ENCODE data around the gene ABR. TPM values are rescaled to one million over a fixed set of nuclear protein-coding genes. Genes with fewer than 3 reads are reported as not detected.
"Not testable (repeated sequence)": the region's sequence is repeated elsewhere in the genome, so short reads cannot be mapped to it uniquely, and the experiment has no call there.

Gene ABR
- total and polyA plus RNA-seq, 2 donors = 17.7 to 37.6 TPM

DNA sequence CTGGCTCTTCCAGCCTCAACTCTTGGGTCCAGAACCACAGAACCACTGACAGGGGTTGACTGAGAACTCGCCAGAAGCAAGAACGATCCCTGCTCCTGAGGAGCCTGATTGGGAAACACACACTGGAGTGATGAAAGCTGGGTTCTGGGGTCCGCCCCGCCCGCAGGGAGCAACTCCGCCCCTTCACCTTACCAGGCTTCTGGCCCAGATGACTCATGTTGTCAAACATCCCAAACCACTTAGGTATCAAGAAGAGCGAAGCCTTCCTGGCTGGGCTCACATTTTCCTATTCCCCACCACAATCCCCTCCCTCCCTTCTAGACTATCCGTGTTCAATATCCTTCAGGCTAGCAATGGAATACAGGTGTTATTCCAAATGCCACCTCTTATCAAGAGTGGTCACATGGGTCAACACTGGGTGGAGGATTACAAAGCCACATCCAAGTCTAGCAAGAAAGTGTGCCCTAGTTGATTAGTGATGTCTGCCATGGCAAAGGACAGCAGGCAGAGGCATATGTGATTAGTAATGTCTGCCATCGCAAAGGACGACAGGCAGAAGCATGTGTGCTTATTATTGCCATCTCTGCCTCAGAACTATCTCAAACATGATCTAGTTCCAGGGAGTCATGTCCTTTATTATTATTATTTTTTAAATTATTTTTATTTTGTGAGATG lies 112.4 kb downstream of the ABR start:
- no peak overlapping the region for H3K27ac ChIP-seq (ENCODE audit: low read depth in 1 of 2, low read length in 1 of 2)
- peaks cover 2 to 10% of the 10 kb centered on the region in 2 donors for H3K9me3 ChIP-seq (ENCODE audit: control insufficient read depth in 2 of 2, insufficient read depth in 1 of 2, low read length in 1 of 2)
- no peaks in the 10 kb centered on the region for H3K4me1 ChIP-seq (ENCODE audit: control insufficient read depth in 2 of 2, insufficient read depth in 2 of 2, low read length in 2 of 2)
- no peaks in the 10 kb centered on the region for H3K27me3 ChIP-seq (ENCODE audit: control insufficient read depth in 2 of 2, insufficient read depth in 1 of 2, low read length in 1 of 2)
- 97% methylated on average over 10 of the region's 10 CpGs for WGBS
- peaks cover 32 to 53% of the 10 kb centered on the region in 2 donors for H3K36me3 ChIP-seq (ENCODE audit: control insufficient read depth in 2 of 2, insufficient read depth in 2 of 2, low read length in 1 of 2)
- DNase-seq (ENCODE audit: low read depth in 6 of 9, low spot score in 9 of 9) = no peak
- H3K4me3 ChIP-seq (ENCODE audit: low read length in 2 of 2) = no peak overlapping the region

DNA sequence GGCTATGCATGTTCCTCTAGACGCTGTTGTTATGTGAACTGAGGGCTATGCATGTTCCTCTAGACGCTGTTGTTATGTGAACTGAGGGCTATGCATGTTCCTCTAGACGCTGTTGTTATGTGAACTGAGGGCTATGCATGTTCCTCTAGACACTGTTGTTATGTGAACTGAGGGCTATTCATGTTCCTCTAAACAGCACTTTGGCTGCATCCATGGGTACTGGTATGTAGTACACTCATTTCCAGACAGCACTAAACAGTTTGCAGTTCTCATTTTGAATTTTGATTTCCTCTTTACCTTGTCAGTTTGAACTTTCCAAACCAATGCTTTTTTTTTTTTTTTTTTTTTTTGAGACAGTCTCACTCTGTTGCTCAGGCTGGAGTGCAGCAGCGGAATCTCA lies 114.4 kb downstream of the ABR start:
- peaks cover 27 to 44% of the 10 kb centered on the region in 2 donors for H3K36me3 ChIP-seq (ENCODE audit: control insufficient read depth in 2 of 2, insufficient read depth in 2 of 2, low read length in 1 of 2)
- WGBS = 49% methylated on average over 2 of the region's 4 CpGs
- not testable (repeated sequence) for H3K4me1 ChIP-seq (ENCODE audit: control insufficient read depth in 2 of 2, insufficient read depth in 2 of 2, low read length in 2 of 2)

DNA sequence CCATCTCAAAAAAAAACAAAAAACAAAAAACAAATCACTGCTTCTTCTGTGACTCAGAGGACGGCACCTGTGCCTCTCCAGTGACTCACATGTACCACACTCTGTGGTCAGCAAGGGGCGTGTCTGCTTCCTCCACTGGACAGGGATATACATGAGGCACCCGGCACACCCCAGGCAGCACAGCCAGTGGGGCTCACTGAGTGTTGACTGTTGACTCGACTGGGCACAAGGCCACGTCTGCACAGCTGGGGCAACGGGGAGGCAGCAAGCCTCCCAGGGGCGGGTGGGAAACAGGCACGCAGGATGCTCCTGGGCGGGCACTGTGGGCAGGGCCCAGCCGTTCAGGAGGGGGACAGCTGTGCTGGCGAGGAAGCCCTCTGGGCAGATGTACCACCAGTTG lies 118.8 kb downstream of the ABR start:
- no peak for DNase-seq (ENCODE audit: low read depth in 6 of 9, low spot score in 9 of 9)
- H3K9me3 ChIP-seq (ENCODE audit: control insufficient read depth in 2 of 2, insufficient read depth in 1 of 2, low read length in 1 of 2) = peaks cover 0 to 4% of the 10 kb centered on the region in 2 donors
- H3K4me3 ChIP-seq (ENCODE audit: low read length in 2 of 2) = no peak overlapping the region
- peaks cover 0 to 2% of the 10 kb centered on the region in 2 donors for H3K4me1 ChIP-seq (ENCODE audit: control insufficient read depth in 2 of 2, insufficient read depth in 2 of 2, low read length in 2 of 2)
- H3K36me3 ChIP-seq (ENCODE audit: control insufficient read depth in 2 of 2, insufficient read depth in 2 of 2, low read length in 1 of 2) = peaks cover 16 to 41% of the 10 kb centered on the region in 2 donors
- no peak overlapping the region for H3K27ac ChIP-seq (ENCODE audit: low read depth in 1 of 2, low read length in 1 of 2)
- 93% methylated on average over 11 of the region's 11 CpGs for WGBS
- H3K27me3 ChIP-seq (ENCODE audit: control insufficient read depth in 2 of 2, insufficient read depth in 1 of 2, low read length in 1 of 2) = no peaks in the 10 kb centered on the region

More for the DNA sequence above, 114.4 kb downstream of the ABR start:
- not testable (repeated sequence) for H3K27me3 ChIP-seq (ENCODE audit: control insufficient read depth in 2 of 2, insufficient read depth in 1 of 2, low read length in 1 of 2); DNase-seq (ENCODE audit: low read depth in 6 of 9, low spot score in 9 of 9); H3K4me3 ChIP-seq (ENCODE audit: low read length in 2 of 2); H3K27ac ChIP-seq (ENCODE audit: low read depth in 1 of 2, low read length in 1 of 2)
- H3K9me3 ChIP-seq (ENCODE audit: control insufficient read depth in 2 of 2, insufficient read depth in 1 of 2, low read length in 1 of 2) = peaks cover 2 to 10% of the 10 kb centered on the region in 2 donors

DNA sequence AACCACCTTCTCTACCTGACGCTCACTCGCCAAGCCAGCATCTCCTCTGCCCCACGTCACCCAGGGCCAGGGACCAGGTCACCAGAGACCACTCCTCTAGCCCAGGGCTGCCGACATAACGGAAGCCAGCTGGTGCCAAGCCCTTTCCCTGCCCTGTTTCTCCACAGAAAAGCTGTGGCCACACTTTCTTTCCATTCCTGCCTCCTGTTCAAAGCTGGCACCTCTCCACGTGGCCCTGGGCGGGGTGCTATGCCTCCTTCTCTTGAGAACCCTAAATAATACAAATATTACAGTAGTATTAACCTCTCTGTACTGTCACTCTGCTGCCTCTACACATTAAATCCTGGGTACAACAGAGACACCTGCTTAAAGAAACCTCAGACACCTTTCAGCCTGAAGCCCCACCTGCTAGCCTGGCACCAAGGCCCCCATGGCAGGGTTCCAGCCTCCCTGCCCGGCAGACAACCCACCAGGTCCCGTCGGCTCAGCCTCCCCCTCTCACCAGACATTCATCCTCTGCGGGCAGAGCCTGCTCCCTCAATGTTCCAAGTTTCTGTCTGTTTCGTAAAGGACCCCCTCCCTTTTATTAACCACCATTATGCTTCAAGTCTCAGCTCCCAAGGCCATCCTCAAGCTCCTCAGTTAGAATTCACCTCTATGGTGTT lies 120.5 kb downstream of the ABR start:
- over 99% methylated on average over 12 of the region's 12 CpGs for WGBS
- Histone ChIP-seq H3K4me3 (ENCODE audit: low read length in 2 of 2) (no peak overlapping the region), H3K4me1 (ENCODE audit: control insufficient read depth in 2 of 2, insufficient read depth in 2 of 2, low read length in 2 of 2) (peaks cover 0 to 2% of the 10 kb centered on the region in 2 donors), H3K27ac (ENCODE audit: low read depth in 1 of 2, low read length in 1 of 2) (no peak overlapping the region), H3K9me3 (ENCODE audit: control insufficient read depth in 2 of 2, insufficient read depth in 1 of 2, low read length in 1 of 2) (no peaks in the 10 kb centered on the region), H3K36me3 (ENCODE audit: control insufficient read depth in 2 of 2, insufficient read depth in 2 of 2, low read length in 1 of 2) (peaks cover 17 to 38% of the 10 kb centered on the region in 2 donors), H3K27me3 (ENCODE audit: control insufficient read depth in 2 of 2, insufficient read depth in 1 of 2, low read length in 1 of 2) (no peaks in the 10 kb centered on the region)
- no peak for DNase-seq (ENCODE audit: low read depth in 6 of 9, low spot score in 9 of 9)

DNA sequence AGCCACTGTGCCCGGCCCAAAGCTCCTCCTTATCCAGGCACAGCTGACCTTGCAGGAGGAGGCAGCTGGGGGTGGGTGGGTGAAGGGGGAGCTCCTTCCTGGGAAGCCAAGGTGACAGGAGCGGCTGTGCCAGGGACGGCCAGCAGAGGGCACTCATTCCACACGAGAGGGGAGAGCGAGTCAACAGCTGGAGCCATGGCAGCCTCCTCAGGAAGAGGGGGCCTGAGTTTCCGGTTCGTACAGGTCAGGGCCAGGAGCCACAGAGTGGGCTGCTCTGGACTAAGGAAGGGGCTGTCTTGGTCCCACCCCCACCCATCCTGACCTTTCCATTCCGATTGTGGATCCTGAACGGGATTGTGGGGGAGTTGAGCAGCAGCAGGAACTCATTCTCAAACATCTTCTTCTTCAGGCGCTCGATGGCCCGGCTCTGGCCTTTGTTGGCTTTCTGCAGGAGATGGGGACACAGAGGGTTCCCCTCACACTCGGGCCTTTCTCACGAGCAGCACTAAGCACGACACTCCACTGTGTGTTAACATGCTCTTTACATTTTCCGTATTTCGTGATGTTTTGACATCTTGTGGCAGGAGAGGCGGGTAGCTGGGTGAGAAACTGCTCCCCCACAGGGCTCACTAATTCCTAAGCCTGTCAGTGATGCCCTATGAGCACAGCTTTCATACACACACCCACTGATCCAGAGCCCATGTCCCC lies 121.2 kb downstream of the ABR start:
- Histone ChIP-seq H3K4me3 (ENCODE audit: low read length in 2 of 2) (no peak overlapping the region), H3K27ac (ENCODE audit: low read depth in 1 of 2, low read length in 1 of 2) (no peak overlapping the region), H3K27me3 (ENCODE audit: control insufficient read depth in 2 of 2, insufficient read depth in 1 of 2, low read length in 1 of 2) (no peaks in the 10 kb centered on the region), H3K9me3 (ENCODE audit: control insufficient read depth in 2 of 2, insufficient read depth in 1 of 2, low read length in 1 of 2) (no peaks in the 10 kb centered on the region), H3K4me1 (ENCODE audit: control insufficient read depth in 2 of 2, insufficient read depth in 2 of 2, low read length in 2 of 2) (peaks cover 0 to 2% of the 10 kb centered on the region in 2 donors), H3K36me3 (ENCODE audit: control insufficient read depth in 2 of 2, insufficient read depth in 2 of 2, low read length in 1 of 2) (peaks cover 23 to 45% of the 10 kb centered on the region in 2 donors)
- DNase-seq (ENCODE audit: low read depth in 6 of 9, low spot score in 9 of 9) = peak in 5 of 9 donors; percentile 3 to 29 (median 25)
- WGBS = 91% methylated on average over 18 of the region's 18 CpGs

DNA sequence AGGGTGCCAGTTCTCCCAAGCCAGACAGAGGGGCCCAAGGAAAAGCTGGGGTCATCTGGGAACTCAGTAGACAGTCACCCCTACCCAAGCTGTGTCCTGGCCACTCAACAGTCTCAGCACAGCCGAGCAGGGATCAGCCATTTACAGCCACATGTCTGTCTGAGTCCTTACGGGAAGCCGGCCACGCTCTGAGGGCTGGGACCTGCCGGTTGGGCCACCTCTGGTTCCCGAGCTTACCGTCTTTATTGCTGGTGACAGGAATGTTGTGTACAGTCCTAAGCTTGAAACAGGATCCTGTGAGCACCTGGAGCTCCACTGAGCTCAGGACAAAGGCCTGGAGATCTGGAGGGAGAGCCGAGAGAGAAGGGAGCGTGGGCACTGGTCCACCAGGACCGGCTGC lies 123.0 kb downstream of the ABR start:
- 94% methylated on average over 10 of the region's 10 CpGs for WGBS
- Histone ChIP-seq H3K36me3 (ENCODE audit: control insufficient read depth in 2 of 2, insufficient read depth in 2 of 2, low read length in 1 of 2) (peaks cover 19 to 41% of the 10 kb centered on the region in 2 donors), H3K4me1 (ENCODE audit: control insufficient read depth in 2 of 2, insufficient read depth in 2 of 2, low read length in 2 of 2) (peaks cover 0 to 2% of the 10 kb centered on the region in 2 donors), H3K4me3 (ENCODE audit: low read length in 2 of 2) (no peak overlapping the region), H3K27ac (ENCODE audit: low read depth in 1 of 2, low read length in 1 of 2) (no peak overlapping the region), H3K9me3 (ENCODE audit: control insufficient read depth in 2 of 2, insufficient read depth in 1 of 2, low read length in 1 of 2) (no peaks in the 10 kb centered on the region), H3K27me3 (ENCODE audit: control insufficient read depth in 2 of 2, insufficient read depth in 1 of 2, low read length in 1 of 2) (no peaks in the 10 kb centered on the region)
- DNase-seq (ENCODE audit: low read depth in 6 of 9, low spot score in 9 of 9) = no peak

DNA sequence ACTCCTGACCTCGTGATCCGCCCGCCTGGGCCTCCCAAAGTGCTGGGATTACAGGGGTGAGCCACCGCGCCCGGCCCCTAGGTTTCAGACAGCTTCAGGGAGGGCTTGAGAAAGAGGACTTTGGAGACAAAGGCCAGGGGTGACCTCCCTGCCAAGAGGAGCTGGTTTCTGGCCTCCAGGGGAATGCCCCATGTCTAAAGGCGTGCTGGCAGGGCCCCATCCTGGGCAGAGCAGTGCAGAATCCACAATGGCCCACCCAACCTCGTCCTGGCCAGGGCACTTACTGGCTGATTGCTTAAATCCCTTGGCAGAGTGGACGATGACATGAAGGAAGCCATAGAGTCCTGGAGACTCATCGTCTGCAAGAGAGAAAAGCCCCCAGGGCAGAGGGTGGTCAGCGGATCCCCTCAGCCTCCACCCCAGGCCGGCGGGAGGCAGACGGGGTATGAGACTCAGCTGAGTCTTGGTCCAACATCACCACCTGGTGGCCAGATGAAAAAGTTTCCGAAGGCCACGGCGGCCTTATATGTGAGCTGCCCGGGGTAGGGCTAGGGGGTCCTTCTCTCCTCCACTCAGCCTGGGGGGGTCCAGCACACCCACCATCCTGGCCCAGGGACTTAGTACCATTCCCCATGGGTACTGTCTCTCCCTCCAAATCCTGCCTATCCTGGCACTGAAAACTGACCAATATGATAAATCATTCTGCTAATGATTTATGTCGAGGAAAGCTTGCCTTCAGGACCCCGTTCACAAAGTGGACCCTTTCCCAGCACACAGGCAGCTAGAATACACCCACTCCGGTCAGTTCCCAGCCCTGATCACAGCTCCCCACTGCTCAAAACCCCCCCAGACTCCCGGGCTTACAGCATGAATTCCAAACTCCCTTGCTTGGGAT lies 123.8 kb downstream of the ABR start:
- DNase-seq (ENCODE audit: low read depth in 6 of 9, low spot score in 9 of 9) = peak in 8 of 9 donors; percentile 4 to 59 (median 37)
- WGBS = 80% methylated on average over 22 of the region's 22 CpGs
- Histone ChIP-seq H3K4me3 (ENCODE audit: low read length in 2 of 2) (no peak overlapping the region), H3K27ac (ENCODE audit: low read depth in 1 of 2, low read length in 1 of 2) (no peak overlapping the region), H3K36me3 (ENCODE audit: control insufficient read depth in 2 of 2, insufficient read depth in 2 of 2, low read length in 1 of 2) (peaks cover 19 to 39% of the 10 kb centered on the region in 2 donors), H3K4me1 (ENCODE audit: control insufficient read depth in 2 of 2, insufficient read depth in 2 of 2, low read length in 2 of 2) (peaks cover 0 to 2% of the 10 kb centered on the region in 2 donors), H3K9me3 (ENCODE audit: control insufficient read depth in 2 of 2, insufficient read depth in 1 of 2, low read length in 1 of 2) (no peaks in the 10 kb centered on the region), H3K27me3 (ENCODE audit: control insufficient read depth in 2 of 2, insufficient read depth in 1 of 2, low read length in 1 of 2) (no peaks in the 10 kb centered on the region)

DNA sequence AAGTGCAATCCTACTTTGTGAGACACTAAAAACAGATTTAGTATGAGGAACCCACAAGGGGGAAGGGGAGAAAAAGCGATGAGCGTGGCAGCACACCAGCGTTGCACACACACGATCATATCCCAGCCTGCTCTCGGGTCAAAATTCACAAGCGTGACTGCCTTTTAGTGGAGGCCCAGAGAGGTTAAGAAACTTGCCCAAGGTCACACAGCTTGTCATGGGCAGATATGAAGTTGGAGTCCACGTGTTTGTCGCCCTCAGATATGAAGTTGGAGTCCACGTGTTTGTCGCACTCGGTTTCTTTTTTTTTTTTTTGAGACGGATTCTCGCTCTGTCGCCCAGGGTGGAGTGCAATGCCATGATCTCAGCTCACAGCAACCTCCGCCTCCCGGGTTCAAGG lies 124.5 kb downstream of the ABR start:
- 92% methylated on average over 16 of the region's 16 CpGs for WGBS
- Histone ChIP-seq H3K36me3 (ENCODE audit: control insufficient read depth in 2 of 2, insufficient read depth in 2 of 2, low read length in 1 of 2) (peaks cover 19 to 42% of the 10 kb centered on the region in 2 donors), H3K27ac (ENCODE audit: low read depth in 1 of 2, low read length in 1 of 2) (no peak overlapping the region), H3K4me3 (ENCODE audit: low read length in 2 of 2) (no peak overlapping the region), H3K27me3 (ENCODE audit: control insufficient read depth in 2 of 2, insufficient read depth in 1 of 2, low read length in 1 of 2) (no peaks in the 10 kb centered on the region), H3K9me3 (ENCODE audit: control insufficient read depth in 2 of 2, insufficient read depth in 1 of 2, low read length in 1 of 2) (no peaks in the 10 kb centered on the region), H3K4me1 (ENCODE audit: control insufficient read depth in 2 of 2, insufficient read depth in 2 of 2, low read length in 2 of 2) (peaks cover 0 to 2% of the 10 kb centered on the region in 2 donors)
- no peak for DNase-seq (ENCODE audit: low read depth in 6 of 9, low spot score in 9 of 9)
